ENCODE results near the gene TUBA3D. TPM values are rescaled to one million over a fixed set of nuclear protein-coding genes. Genes with fewer than 3 reads are reported as not detected.
A peak's percentile ranks its signal among the peaks of the same experiment; 100 is the strongest.
"Not testable (repeated sequence)": the region's sequence is repeated elsewhere in the genome, so short reads cannot be mapped to it uniquely, and the experiment has no call there.

TUBA3D gene
- total RNA-seq, 1 donor from 2014 or later, result not detected

- Mint-ChIP-seq H3K9me3 (ENCODE audit: unreplicated experiment) (no peaks in the 10 kb centered on the region), H3K27ac (ENCODE audit: unreplicated experiment) (no peak overlapping the region), H3K4me1 (ENCODE audit: low read depth, unreplicated experiment) (no peaks in the 10 kb centered on the region), H3K4me3 (ENCODE audit: unreplicated experiment) (no peak overlapping the region), H3K36me3 (ENCODE audit: unreplicated experiment) (no peaks in the 10 kb centered on the region), H3K27me3 (ENCODE audit: unreplicated experiment) (no peaks in the 10 kb centered on the region)
- no peak for DNase-seq
- TF ChIP-seq, protein P1, sequence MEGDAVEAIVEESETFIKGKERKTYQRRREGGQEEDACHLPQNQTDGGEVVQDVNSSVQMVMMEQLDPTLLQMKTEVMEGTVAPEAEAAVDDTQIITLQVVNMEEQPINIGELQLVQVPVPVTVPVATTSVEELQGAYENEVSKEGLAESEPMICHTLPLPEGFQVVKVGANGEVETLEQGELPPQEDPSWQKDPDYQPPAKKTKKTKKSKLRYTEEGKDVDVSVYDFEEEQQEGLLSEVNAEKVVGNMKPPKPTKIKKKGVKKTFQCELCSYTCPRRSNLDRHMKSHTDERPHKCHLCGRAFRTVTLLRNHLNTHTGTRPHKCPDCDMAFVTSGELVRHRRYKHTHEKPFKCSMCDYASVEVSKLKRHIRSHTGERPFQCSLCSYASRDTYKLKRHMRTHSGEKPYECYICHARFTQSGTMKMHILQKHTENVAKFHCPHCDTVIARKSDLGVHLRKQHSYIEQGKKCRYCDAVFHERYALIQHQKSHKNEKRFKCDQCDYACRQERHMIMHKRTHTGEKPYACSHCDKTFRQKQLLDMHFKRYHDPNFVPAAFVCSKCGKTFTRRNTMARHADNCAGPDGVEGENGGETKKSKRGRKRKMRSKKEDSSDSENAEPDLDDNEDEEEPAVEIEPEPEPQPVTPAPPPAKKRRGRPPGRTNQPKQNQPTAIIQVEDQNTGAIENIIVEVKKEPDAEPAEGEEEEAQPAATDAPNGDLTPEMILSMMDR (IDR thresholded peaks at IDR 0.05; ENCODE audit: partially characterized antibody, unreplicated experiment), result no peak
These were observed 46.3 kb downstream of the TUBA3D start for GRCh38 chr2:131521961-131522781.

- not testable (repeated sequence) for H3K4me3 Mint-ChIP-seq (ENCODE audit: unreplicated experiment); H3K9me3 Mint-ChIP-seq (ENCODE audit: unreplicated experiment); H3K36me3 Mint-ChIP-seq (ENCODE audit: unreplicated experiment); H3K27ac Mint-ChIP-seq (ENCODE audit: unreplicated experiment); H3K4me1 Mint-ChIP-seq (ENCODE audit: low read depth, unreplicated experiment); DNase-seq; H3K27me3 Mint-ChIP-seq (ENCODE audit: unreplicated experiment)
These were observed 49.3 kb downstream of the TUBA3D start for GRCh38 chr2:131525256-131525655.

DNA sequence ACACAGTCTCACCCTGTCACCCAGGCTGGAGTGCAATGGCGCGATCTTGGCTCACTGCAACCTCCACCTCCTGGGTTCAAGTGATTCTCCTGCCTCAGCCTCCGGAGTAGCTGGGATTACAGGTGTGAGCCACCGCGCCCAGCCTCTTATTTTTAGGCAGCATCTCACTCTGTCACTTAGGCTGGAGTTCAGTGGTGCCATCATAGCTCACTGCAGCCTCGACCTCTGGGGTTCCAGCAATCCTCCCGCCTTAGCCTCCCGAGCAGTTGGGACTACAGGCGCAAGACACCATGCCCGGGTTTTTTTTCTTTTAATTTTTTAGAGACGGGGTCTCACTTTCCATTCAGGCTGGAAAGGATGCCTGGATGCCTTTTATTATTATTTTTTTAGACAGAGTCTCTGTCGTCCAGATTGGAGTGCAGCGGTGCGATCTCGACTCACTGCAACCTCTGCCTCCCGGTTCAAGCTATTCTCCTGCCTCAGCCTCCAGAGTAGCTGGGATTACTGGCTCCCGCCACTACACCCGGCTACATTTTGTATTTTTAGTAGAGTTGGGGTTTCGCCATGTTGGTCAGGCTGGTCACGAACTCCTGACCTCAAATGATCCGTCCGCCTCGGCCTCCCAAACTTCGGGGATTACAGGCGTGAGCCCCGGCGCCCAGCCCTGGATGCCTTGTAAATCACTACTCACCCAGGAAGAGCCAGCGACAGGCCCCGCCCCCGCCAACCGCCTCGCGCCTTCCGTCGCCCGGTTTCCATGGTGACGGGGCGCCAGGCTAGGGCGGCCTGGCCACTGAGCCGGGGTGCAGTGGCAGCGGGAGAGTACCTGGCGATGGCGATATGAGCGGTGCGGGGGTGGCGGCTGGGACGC lies 51.4 kb downstream of the TUBA3D start, which contains the start of gene CCDC74A:
Gene CCDC74A, plus strand, starts transcription at position 758 of the 871 bp plus-strand sequence. Its CDS starts 83 bp downstream, at position 841.
- H3K27ac Mint-ChIP-seq (ENCODE audit: unreplicated experiment); H3K27me3 Mint-ChIP-seq (ENCODE audit: unreplicated experiment); H3K4me1 Mint-ChIP-seq (ENCODE audit: low read depth, unreplicated experiment); H3K36me3 Mint-ChIP-seq (ENCODE audit: unreplicated experiment); H3K9me3 Mint-ChIP-seq (ENCODE audit: unreplicated experiment): not testable (repeated sequence)
- H3K4me3 Mint-ChIP-seq (ENCODE audit: unreplicated experiment), result peak within 1 kb of the TSS; percentile 82
- peak; percentile 81 for DNase-seq

DNA sequence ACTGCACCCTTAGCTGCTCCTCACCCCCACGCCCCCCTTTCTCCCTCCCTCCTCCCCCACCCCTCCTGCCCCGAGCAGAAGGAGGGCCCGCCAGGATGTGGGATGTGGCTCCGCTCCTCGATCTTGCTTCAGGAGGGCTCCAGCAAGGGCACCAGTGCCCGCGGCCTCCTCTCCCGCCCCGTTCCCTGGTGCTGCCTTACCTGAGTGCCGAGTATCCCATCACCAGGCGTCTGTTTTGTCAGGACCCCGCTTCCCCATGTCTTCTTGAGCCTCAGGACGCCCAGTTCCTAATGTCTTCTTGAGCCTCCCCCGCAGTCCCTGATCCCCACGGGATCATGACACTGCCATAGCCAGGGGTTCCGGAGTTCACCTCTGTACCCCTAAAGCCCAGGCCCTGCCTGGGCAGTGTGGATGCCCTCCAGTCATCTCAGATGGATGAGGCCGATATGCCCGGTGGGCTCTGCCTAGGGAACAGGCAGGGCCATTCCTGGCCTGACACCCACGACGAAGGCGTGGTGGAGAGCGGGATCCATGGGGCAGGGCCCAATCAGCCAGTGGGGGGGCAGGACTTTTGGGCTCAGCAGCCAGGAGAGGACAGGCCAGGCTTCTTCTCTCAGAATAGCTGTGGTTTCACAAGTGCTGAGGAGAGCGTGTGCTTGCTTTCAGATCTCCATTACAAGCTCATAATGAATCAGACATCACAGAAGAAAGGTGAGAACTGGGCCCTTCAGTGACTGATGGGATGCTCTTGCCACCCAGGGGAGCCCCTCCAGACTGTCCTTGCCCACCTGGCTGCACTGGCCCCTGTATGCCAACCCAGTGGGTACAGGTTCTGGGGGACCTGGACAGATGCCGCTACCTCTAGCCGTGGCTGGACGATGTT lies 53.3 kb downstream of the TUBA3D start:
- peak overlapping the region; percentile 30 for H3K4me3 Mint-ChIP-seq (ENCODE audit: unreplicated experiment)
- H3K4me1 Mint-ChIP-seq (ENCODE audit: low read depth, unreplicated experiment); H3K27me3 Mint-ChIP-seq (ENCODE audit: unreplicated experiment); H3K36me3 Mint-ChIP-seq (ENCODE audit: unreplicated experiment); H3K27ac Mint-ChIP-seq (ENCODE audit: unreplicated experiment); DNase-seq; H3K9me3 Mint-ChIP-seq (ENCODE audit: unreplicated experiment): not testable (repeated sequence)

- not testable (repeated sequence) for H3K27me3 Mint-ChIP-seq (ENCODE audit: unreplicated experiment); H3K36me3 Mint-ChIP-seq (ENCODE audit: unreplicated experiment); H3K27ac Mint-ChIP-seq (ENCODE audit: unreplicated experiment); DNase-seq; H3K4me1 Mint-ChIP-seq (ENCODE audit: low read depth, unreplicated experiment); H3K9me3 Mint-ChIP-seq (ENCODE audit: unreplicated experiment); H3K4me3 Mint-ChIP-seq (ENCODE audit: unreplicated experiment)
These were observed 54.0 kb downstream of the TUBA3D start for GRCh38 chr2:131529864-131530445.

GRCh38 chr2:131530626-131531344 lies 54.9 kb downstream of the TUBA3D start:
- DNase-seq; H3K27ac Mint-ChIP-seq (ENCODE audit: unreplicated experiment); H3K9me3 Mint-ChIP-seq (ENCODE audit: unreplicated experiment); H3K4me1 Mint-ChIP-seq (ENCODE audit: low read depth, unreplicated experiment); H3K27me3 Mint-ChIP-seq (ENCODE audit: unreplicated experiment); H3K36me3 Mint-ChIP-seq (ENCODE audit: unreplicated experiment); H3K4me3 Mint-ChIP-seq (ENCODE audit: unreplicated experiment): not testable (repeated sequence)

GRCh38 chr2:131531547-131532185 lies 55.7 kb downstream of the TUBA3D start:
- not testable (repeated sequence) for DNase-seq

More at GRCh38 chr2:131531547-131532185, 55.7 kb downstream of the TUBA3D start:
- not testable (repeated sequence) for H3K27me3 Mint-ChIP-seq (ENCODE audit: unreplicated experiment); H3K36me3 Mint-ChIP-seq (ENCODE audit: unreplicated experiment); H3K9me3 Mint-ChIP-seq (ENCODE audit: unreplicated experiment); H3K4me3 Mint-ChIP-seq (ENCODE audit: unreplicated experiment); H3K4me1 Mint-ChIP-seq (ENCODE audit: low read depth, unreplicated experiment); H3K27ac Mint-ChIP-seq (ENCODE audit: unreplicated experiment)
